H1 (cell line): Measurements from ENCODE around the gene CFHR4. TPM values are rescaled to one million over a fixed set of nuclear protein-coding genes. Genes with fewer than 3 reads are reported as not detected.

Experiments used
- CTCF ChIA-PET: fragments of 300-600 bp; sonication (Branson Sonifier 250); formaldehyde crosslinking; loops from one replicate; lab custom pipeline; 2021; ENCODE audit not compliant: partially characterized antibody; lab: Charles Lee
- POLR2A ChIA-PET: fragments of 300-600 bp; sonication (Branson Sonifier 250); formaldehyde crosslinking; loops from one replicate; lab custom pipeline; 2021; ENCODE audit warnings: inconsistent platforms; ENCODE audit not compliant: partially characterized antibody; lab: Charles Lee
- DNase-seq, 2 experiments: peaks; one replicate each; pipeline versions ENCODE4 v3.0.0 to v3.0.0-alpha.2; 2010 to 2022; ENCODE audit warnings: low spot score in 2 of 2, low read depth in 1 of 2, mixed read lengths in 1 of 2
- FAIRE-seq: peaks from 2 replicates; lab custom pipeline; 2011; peaks lifted over from hg19 to GRCh38; lab: Jason Lieb, UNC
- H2AFZ ChIP-seq: 2 replicates; pipeline ENCODE4 v1.8.1; 2012; ENCODE audit warnings: low read length, inconsistent platforms
- H2AK5ac ChIP-seq: 2 replicates; pipeline ENCODE4 v1.6.1; 2013; ENCODE audit warnings: low read depth, low read length
- H2BK120ac ChIP-seq: replicated peaks from 2 replicates; pipeline ENCODE3; 2013; ENCODE audit warnings: low read depth, low read length, inconsistent platforms
- H2BK12ac ChIP-seq: 2 replicates; pipeline ENCODE4 v1.6.1; 2013; ENCODE audit warnings: low read depth, low read length
- H2BK15ac ChIP-seq: 2 replicates; pipeline ENCODE4 v1.6.1; 2013; ENCODE audit warnings: low read length
- H2BK20ac ChIP-seq: 2 replicates; pipeline ENCODE4 v1.6.1; 2013; ENCODE audit warnings: low read length
- H2BK5ac ChIP-seq: 2 replicates; pipeline ENCODE4 v1.6.1; 2013; ENCODE audit warnings: low read depth, low read length
- H3K14ac ChIP-seq: 2 replicates; pipeline ENCODE4 v1.6.1; 2013; ENCODE audit warnings: inconsistent platforms; ENCODE audit not compliant: insufficient read length
- H3K18ac ChIP-seq: 2 replicates; pipeline ENCODE4 v1.6.1; 2013; ENCODE audit warnings: low read length; ENCODE audit errors: extremely low read depth
- H3K23ac ChIP-seq: 2 replicates; pipeline ENCODE4 v1.6.1; 2013; ENCODE audit warnings: inconsistent platforms; ENCODE audit not compliant: insufficient read length
- H3K23me2 ChIP-seq: 2 replicates; pipeline ENCODE4 v1.6.1; 2013; ENCODE audit warnings: low read depth, low read length
- H3K27ac ChIP-seq: 2 replicates; pipeline ENCODE4 v1.6.1; 2011; ENCODE audit warnings: low read depth, low read length, inconsistent platforms
- H3K27me3 ChIP-seq, 4 experiments: replicated peaks in 1 of 4; 1 replicate in 1 of 4; 2 replicates in 3 of 4; pipeline versions ENCODE4 v1.6.1 to v1.8.1; 2011 to 2013; ENCODE audit warnings: low read length in 3 of 4, mild to moderate bottlenecking in 3 of 4, inconsistent platforms in 2 of 4, mixed read lengths in 2 of 4, moderate library complexity in 1 of 4; ENCODE audit not compliant: control insufficient read depth in 3 of 4, insufficient read depth in 3 of 4; ENCODE audit errors: extremely low read depth in 1 of 4
- H3K36me3 ChIP-seq, 4 experiments: 2 replicates each; pipeline versions ENCODE4 v1.6.1 to v1.8.1; 2011 to 2013; ENCODE audit warnings: mild to moderate bottlenecking in 4 of 4, low read length in 3 of 4, moderate library complexity in 2 of 4, control low read depth in 1 of 4, inconsistent platforms in 1 of 4; ENCODE audit not compliant: insufficient read depth in 4 of 4, control insufficient read depth in 2 of 4
- H3K4ac ChIP-seq: replicated peaks from 2 replicates; pipeline ENCODE3; 2013; ENCODE audit warnings: low read length, low read depth, mixed read lengths, inconsistent platforms; ENCODE audit not compliant: insufficient read length
- H3K4me1 ChIP-seq, 4 experiments: replicated peaks in 1 of 4; 1 replicate in 1 of 4; 2 replicates in 3 of 4; pipeline versions ENCODE4 v1.6.1 to v1.8.1; 2011 to 2013; ENCODE audit warnings: low read length in 3 of 4, inconsistent platforms in 2 of 4, mixed read lengths in 1 of 4; ENCODE audit not compliant: insufficient read depth in 4 of 4, control insufficient read depth in 3 of 4
- H3K4me2 ChIP-seq, 2 experiments: 2 replicates each; pipeline versions ENCODE4 v1.6.1 to v1.8.1; 2011 to 2013; ENCODE audit warnings: low read depth in 2 of 2, low read length in 2 of 2, control low read depth in 1 of 2, inconsistent platforms in 1 of 2, mild to moderate bottlenecking in 1 of 2; ENCODE audit not compliant: insufficient read depth in 1 of 2
- H3K4me3 ChIP-seq, 4 experiments: fragments of 200-600, 300-600 bp in 1 of 4; sonication (generic), shearing (Covaris generic), sonication (Bioruptor Twin) in 1 of 4; 2 replicates each; pipeline versions ENCODE4 v1.5.1 to v1.8.1; 2011 to 2016; ENCODE audit warnings: low read length in 4 of 4, low read depth in 3 of 4, control low read depth in 2 of 4, inconsistent platforms in 2 of 4, mild to moderate bottlenecking in 2 of 4, mixed read lengths in 1 of 4, moderate library complexity in 1 of 4; ENCODE audit not compliant: insufficient read depth in 2 of 4; ENCODE audit errors: extremely low read depth in 1 of 4
- H3K56ac ChIP-seq: replicated peaks from 2 replicates; pipeline ENCODE3; 2013; ENCODE audit warnings: low read depth, mild to moderate bottlenecking, mixed read lengths, low read length, inconsistent platforms; ENCODE audit not compliant: insufficient read length
- H3K79me1 ChIP-seq: 2 replicates; pipeline ENCODE4 v1.6.1; 2013; ENCODE audit warnings: low read depth, low read length, control low read depth
- H3K79me2 ChIP-seq, 2 experiments: 2 replicates each; pipeline versions ENCODE4 v1.6.1 to v1.8.1; 2012 to 2013; ENCODE audit warnings: low read length in 2 of 2, mild to moderate bottlenecking in 2 of 2, inconsistent platforms in 1 of 2; ENCODE audit not compliant: insufficient read depth in 2 of 2, control insufficient read depth in 1 of 2
- H3K9ac ChIP-seq, 4 experiments: replicated peaks in 1 of 4; 1 replicate in 1 of 4; 2 replicates in 3 of 4; pipeline versions ENCODE4 v1.6.1 to v1.8.1; 2011 to 2013; ENCODE audit warnings: low read depth in 3 of 4, low read length in 3 of 4, control low read depth in 2 of 4, mild to moderate bottlenecking in 2 of 4, moderate library complexity in 2 of 4, inconsistent platforms in 1 of 4; ENCODE audit errors: extremely low read depth in 1 of 4
- H3K9me3 ChIP-seq, 2 experiments: 2 replicates each; pipeline versions ENCODE4 v1.6.1 to v1.8.1; 2012 to 2013; ENCODE audit warnings: mild to moderate bottlenecking in 2 of 2, moderate library complexity in 2 of 2, control low read depth in 1 of 2, inconsistent platforms in 1 of 2, low read depth in 1 of 2, low read length in 1 of 2, mixed read lengths in 1 of 2; ENCODE audit not compliant: insufficient read depth in 2 of 2
- H4K20me1 ChIP-seq, 2 experiments: replicated peaks in 1 of 2; 2 replicates each; pipeline versions ENCODE3 to v1.8.1; 2011 to 2013; ENCODE audit warnings: inconsistent platforms in 2 of 2, low read length in 2 of 2, mild to moderate bottlenecking in 1 of 2; ENCODE audit not compliant: insufficient read depth in 2 of 2, control insufficient read depth in 1 of 2
- H4K5ac ChIP-seq: 2 replicates; pipeline ENCODE4 v1.6.1; 2013; ENCODE audit warnings: low read length, low read depth, mixed read lengths, inconsistent platforms; ENCODE audit not compliant: insufficient read length
- H4K8ac ChIP-seq: 2 replicates; pipeline ENCODE4 v1.8.0; 2013; ENCODE audit warnings: mild to moderate bottlenecking, moderate library complexity, low read length, inconsistent platforms; ENCODE audit not compliant: insufficient read depth; ENCODE audit errors: extremely low read depth
- H4K91ac ChIP-seq: replicated peaks from 2 replicates; pipeline ENCODE3; 2013; ENCODE audit warnings: low read length, mixed read lengths, inconsistent platforms; ENCODE audit not compliant: insufficient read length
- GTF2F1 ChIP-seq: IDR thresholded peaks from 2 replicates; pipeline ENCODE4 v1.6.1; 2012; ENCODE audit warnings: low read depth, low read length, improper control_type of control experiment, borderline replicate concordance
- KDM5A ChIP-seq: fragments of 200-600 bp; IDR thresholded peaks from 2 replicates; pipeline ENCODE4 v1.7.1; 2012; ENCODE audit warnings: mild to moderate bottlenecking, low read length, inconsistent platforms, mixed read lengths
- MAX ChIP-seq: IDR thresholded peaks from 2 replicates; pipeline ENCODE4 v1.6.1; 2012; ENCODE audit warnings: inconsistent platforms
- POU5F1 ChIP-seq: IDR thresholded peaks from 2 replicates; pipeline ENCODE4 v1.6.1; 2011; ENCODE audit warnings: low read depth, mild to moderate bottlenecking, low read length, moderate library complexity
- SRF ChIP-seq: IDR thresholded peaks from 2 replicates; pipeline ENCODE4 v1.6.1; 2011; ENCODE audit warnings: mild to moderate bottlenecking, low read depth, low read length, moderate library complexity
- WGBS, 2 experiments: shearing (Covaris generic) in 1 of 2; methylation state at CpG; one replicate each; pipeline versions ENCODE4 v1.1.6 to v1.1.7; 2013 to 2015; ENCODE audit warnings: low lambda C conversion rate in 2 of 2, mixed read lengths in 2 of 2, inconsistent platforms in 1 of 2, low coverage in 1 of 2, missing lambda C conversion rate in 1 of 2; ENCODE audit not compliant: insufficient replicate concordance in 2 of 2, insufficient coverage in 1 of 2, insufficient read length in 1 of 2; ENCODE audit errors: extremely low coverage in 1 of 2, missing lambda C conversion rate in 1 of 2; 5-methylcytosine and 5-hydroxymethylcytosine counted together
- polyA plus RNA-seq, 7 experiments: library from polyadenylated mRNA; depleted of rRNA in 3 of 7; stranded (reverse) in 5 of 7; unstranded in 2 of 7; fragments of >200 nt in 5 of 7; fragments of 200-250 nt in 2 of 7; gene quantifications; 1 replicate in 5 of 7; 2 replicates in 1 of 7; 4 replicates in 1 of 7; pipeline versions ENCODE4 v1.2.1 to v1.2.3, GENCODE V29; 2011 to 2013; ENCODE audit warnings: missing spikeins in 2 of 7, mixed read lengths in 2 of 7
- total RNA-seq: library from RNA; stranded (reverse); fragmentation: NEBNext Ultra II Directional; extraction: Animal tissue kit (Norgen Biotek cat#: 25700); gene quantifications from 2 replicates; pipeline ENCODE4 v1.2.1, GENCODE V29; 2021

Gene CFHR4
- total and polyA plus RNA-seq, 2 of the 8 experiments (the other 6 are each of a cell fraction or from before 2014, with no cell fraction given): not detected

GRCh38 chr1:196861429-196861828, 26.4 kb upstream of the CFHR4 start:
- H4K20me1 ChIP-seq: no peaks in the 10 kb centered on the region
- WGBS, 2 experiments: 75% methylated on average over 2 of the region's 2 CpGs; no CpG with 5 or more reads in 1 of the 2 experiments
- no peak overlapping the region for H3K9ac ChIP-seq
- no peak overlapping the region for H3K4me2 ChIP-seq
- no peak overlapping the region for H2BK20ac ChIP-seq
- H3K79me2 ChIP-seq: no peaks in the 10 kb centered on the region
- no peak overlapping the region for H3K56ac ChIP-seq
- no peak overlapping the region for H2BK120ac ChIP-seq
- H3K27me3 ChIP-seq: no peaks in the 10 kb centered on the region
- H3K23me2 ChIP-seq: no peaks in the 10 kb centered on the region
- H2BK5ac ChIP-seq: no peak overlapping the region
- no peak overlapping the region for H2AK5ac ChIP-seq
- no peak overlapping the region for H3K14ac ChIP-seq
- DNase-seq (no peak), FAIRE-seq (no peak)
- H3K9me3 ChIP-seq: no peaks in the 10 kb centered on the region
- no peak overlapping the region for H3K23ac ChIP-seq
- H3K18ac ChIP-seq: no peak overlapping the region
- no peaks in the 10 kb centered on the region for H3K36me3 ChIP-seq
- no peak overlapping the region for H4K8ac ChIP-seq
- ChIA-PET POLR2A (no interaction called here), CTCF (interaction anchor here (0.6 kb wide), 2 partner anchors 318 to 492 kb away, joined by 3 read pairs; no protein-coding TSS in a partner anchor)
- no peak overlapping the region for H2AFZ ChIP-seq
- no peak overlapping the region for H3K4ac ChIP-seq
- TF ChIP-seq MAX (no peak), KDM5A (no peak), POU5F1 (no peak), SRF (no peak), GTF2F1 (no peak)
- no peak overlapping the region for H3K4me3 ChIP-seq
- no peaks in the 10 kb centered on the region for H3K79me1 ChIP-seq
- no peak overlapping the region for H3K27ac ChIP-seq
- no peak overlapping the region for H2BK15ac ChIP-seq
- no peak overlapping the region for H4K5ac ChIP-seq
- H3K4me1 ChIP-seq: no peaks in the 10 kb centered on the region
- H4K91ac ChIP-seq: no peak overlapping the region
- no peak overlapping the region for H2BK12ac ChIP-seq
